ENCODE measurements around the gene SORCS1. TPM values are rescaled to one million over a fixed set of nuclear protein-coding genes. Genes with fewer than 3 reads are reported as not detected.

Gene SORCS1
- total and polyA plus RNA-seq, 2 of the 13 experiments (the other 11 are each of a cell fraction or from before 2014, with no cell fraction given) = not detected

- TF ChIP-seq E2F1 (CRISPR knock-in tag; IDR thresholded peaks at IDR 0.05) (no peak), ESRRA (CRISPR knock-in tag; IDR thresholded peaks at IDR 0.05; ENCODE audit: low read depth) (no peak), ZNF615 (CRISPR knock-in tag; IDR thresholded peaks at IDR 0.05; ENCODE audit: borderline replicate concordance) (no peak), MYNN (CRISPR knock-in tag; IDR thresholded peaks at IDR 0.05; ENCODE audit: low read depth) (no peak), ZGPAT (CRISPR knock-in tag; IDR thresholded peaks at IDR 0.05) (no peak)
Observed at GRCh38 chr10:106540645-106541044, 623.9 kb downstream of the SORCS1 start (continued).

GRCh38 chr10:106537866-106538265, 626.6 kb downstream of the SORCS1 start:
- ChIA-PET CTCF (ENCODE audit: low intra/inter-chr PET ratio, low total read pairs) (no interaction called here), POLR2A (no interaction called here)
- Histone ChIP-seq H3K36me3 (replicated peaks in 1 of 2; ENCODE audit: control insufficient read depth in 1 of 2, insufficient read depth in 2 of 2, low read length in 2 of 2) (no peaks in the 10 kb centered on the region), H3K9ac (ENCODE audit: insufficient read depth, low read depth, low read length) (no peak overlapping the region), H2AFZ (ENCODE audit: low read length) (no peak overlapping the region), H3K9me3 (ENCODE audit: low read length) (peaks cover 39% of the 10 kb centered on the region), H3K27me3 (ENCODE audit: control insufficient read depth in 1 of 2, insufficient read depth in 2 of 2, low read length in 2 of 2) (no peaks in the 10 kb centered on the region), H3K4me2 (ENCODE audit: low read depth, low read length) (no peak overlapping the region), H3K27ac (ENCODE audit: extremely low read length, insufficient read depth, low read length) (no peak overlapping the region), H3K4me1 (ENCODE audit: insufficient read depth, low read length) (no peaks in the 10 kb centered on the region), H3K79me2 (ENCODE audit: insufficient read depth, low read length) (no peaks in the 10 kb centered on the region), H3K4me3 (replicated peaks in 1 of 3; ENCODE audit: insufficient read depth in 1 of 3, low read depth in 2 of 3, low read length in 3 of 3) (no peak overlapping the region), H4K20me1 (ENCODE audit: insufficient read depth, low read length) (no peaks in the 10 kb centered on the region)
- in situ Hi-C loops (cut with HindIII; ENCODE audit: extremely low pct_ligation_motif_present, low pct_unique_long_range_greater_than_20kb) = no loop called here
- intact Hi-C loops (cut with micrococcal nuclease; ENCODE audit: unreplicated experiment) = no loop called here
- no peak for TF ChIP-seq MED1 (CRISPR knock-in tag; IDR thresholded peaks at IDR 0.05)
- no peak for TF ChIP-seq FOXA1 (IDR thresholded peaks at IDR 0.05)
- no peak for TF ChIP-seq FOXA1 (CRISPR knock-in tag; IDR thresholded peaks at IDR 0.05)
- no peak for TF ChIP-seq ATM (IDR thresholded peaks at IDR 0.05; ENCODE audit: borderline replicate concordance)
- no peak for TF ChIP-seq KLF12 (CRISPR knock-in tag; IDR thresholded peaks at IDR 0.05; ENCODE audit: borderline replicate concordance)
- TF ChIP-seq KMT2B (CRISPR knock-in tag; IDR thresholded peaks at IDR 0.05) = no peak
- TF ChIP-seq PPARG (CRISPR knock-in tag; conservative IDR thresholded peaks at IDR 0.05) = no peak
- TF ChIP-seq FOXC1 (CRISPR knock-in tag; IDR thresholded peaks at IDR 0.05; ENCODE audit: borderline replicate concordance) = no peak
- no peak for TF ChIP-seq AGO1 (IDR thresholded peaks at IDR 0.05; ENCODE audit: low read depth, low read length, poor library complexity, severe bottlenecking)
- no peak for TF ChIP-seq HNF4G (IDR thresholded peaks at IDR 0.05; ENCODE audit: borderline replicate concordance, low read depth, low read length)
- no peak for TF ChIP-seq HNF4G (CRISPR knock-in tag; IDR thresholded peaks at IDR 0.05; ENCODE audit: borderline replicate concordance, low read depth)
- TF ChIP-seq ZNF234 (CRISPR knock-in tag; conservative IDR thresholded peaks at IDR 0.05) = no peak
- no peak for TF ChIP-seq ZSCAN31 (CRISPR knock-in tag; IDR thresholded peaks at IDR 0.05; ENCODE audit: low read depth)
- ATAC-seq (no peak), FAIRE-seq (no peak), DNase-seq (ENCODE audit: low spot score) (no peak)
- BruUV-seq (replicated peaks) = no TSS peak
- 0% methylated on average over 5 of the region's 5 CpGs for WGBS (ENCODE audit: low lambda C conversion rate)

All from HepG2 (cell line).